Measurements from ENCODE around the gene NKG7.

GRCh38 chr19:51370230-51370629, 2.2 kb downstream of the NKG7 start:
- no peak for TF ChIP-seq POLR2A (IDR thresholded peaks at IDR 0.05)
- TF ChIP-seq CTCF (IDR thresholded peaks at IDR 0.05): no peak

Data from adrenal gland (tissue), 5 donors.